K562 (cell line): ENCODE results near the gene TRNT1. TPM values are rescaled to one million over a fixed set of nuclear protein-coding genes. Genes with fewer than 3 reads are reported as not detected.

Experiments used
- ARID2 ChIP-seq: fragments of 450-650 bp; IDR thresholded peaks from 2 replicates; pipeline ENCODE4 v1.6.1; 2017; ENCODE audit warnings: antibody characterized with exemption, mild to moderate bottlenecking
- ATF6 ChIP-seq: sonication (generic); formaldehyde crosslinking; IDR thresholded peaks from 2 replicates; pipeline ENCODE4 v1.4.0; 2020; ENCODE audit warnings: mild to moderate bottlenecking, missing genetic modification reagents
- BCL6 ChIP-seq: fragments of 250-450 bp; sonication (Bioruptor Pico); IDR thresholded peaks from 2 replicates; pipeline ENCODE4 v1.4.0; 2020
- CBFA2T3 ChIP-seq: fragments of 450-650 bp; IDR thresholded peaks from 2 replicates; pipeline ENCODE4 v1.6.1; 2017
- CTBP1 ChIP-seq: fragments of 450-650 bp; IDR thresholded peaks from 2 replicates; pipeline ENCODE4 v1.6.1; 2016; ENCODE audit warnings: borderline replicate concordance
- ERF ChIP-seq: fragments of 450-650 bp; formaldehyde crosslinking; IDR thresholded peaks from 2 replicates; pipeline ENCODE4 v1.4.0; 2020; ENCODE audit warnings: mild to moderate bottlenecking, mixed read lengths
- ETV1 ChIP-seq: fragments of 450-650 bp; conservative IDR thresholded peaks from 2 replicates; pipeline ENCODE4 v1.6.1; 2016; ENCODE audit warnings: missing genetic modification characterization, control low read depth, low read depth, missing compliant biosample characterization
- FOSL1 ChIP-seq: fragments of 200-800 bp; sonication (Bioruptor generic); conservative IDR thresholded peaks from 2 replicates; pipeline ENCODE4 v1.6.1; 2016; ENCODE audit warnings: missing genetic modification characterization, missing compliant biosample characterization
- HDAC8 ChIP-seq: fragments of 450-650 bp; IDR thresholded peaks from 2 replicates; pipeline ENCODE4 v1.6.1; 2016; ENCODE audit warnings: mild to moderate bottlenecking, missing genetic modification characterization, moderate library complexity, missing compliant biosample characterization
- HNRNPLL ChIP-seq: fragments of 200-400 bp; formaldehyde crosslinking; IDR thresholded peaks from 2 replicates; pipeline ENCODE4 v1.6.1; 2017; ENCODE audit warnings: low read length, low read depth, mild to moderate bottlenecking; ENCODE audit not compliant: poor library complexity, severe bottlenecking
- MAFK ChIP-seq: IDR thresholded peaks from 2 replicates; pipeline ENCODE4 v1.6.1; 2011; ENCODE audit warnings: low read length, improper control_type of control experiment
- MYBL2 ChIP-seq, 2 experiments: fragments of 450-650 bp in 1 of 2; sonication (generic) in 1 of 2; formaldehyde crosslinking in 1 of 2; IDR thresholded peaks; 2 replicates each; pipeline versions ENCODE4 v1.6.1 to v1.8.1; 2017 to 2022; ENCODE audit warnings: borderline replicate concordance in 1 of 2, inconsistent platforms in 1 of 2, low read depth in 1 of 2, mild to moderate bottlenecking in 1 of 2, missing genetic modification reagents in 1 of 2, moderate library complexity in 1 of 2
- RBM34 ChIP-seq: fragments of 200-400 bp; formaldehyde crosslinking; IDR thresholded peaks from 2 replicates; pipeline ENCODE4 v1.6.1; 2018; ENCODE audit warnings: low read length, borderline replicate concordance; ENCODE audit not compliant: insufficient read depth
- RBM39 ChIP-seq: fragments of 200-400 bp; formaldehyde crosslinking; optimal IDR thresholded peaks from 2 replicates; pipeline ENCODE3; 2018; ENCODE audit warnings: low read depth, low read length
- SAP30 ChIP-seq: fragments of 200-600 bp; sonication (generic); IDR thresholded peaks from 2 replicates; pipeline ENCODE4 v1.6.1; 2012; ENCODE audit warnings: borderline replicate concordance, low read depth, mild to moderate bottlenecking, moderate library complexity, low read length, control low read depth, inconsistent platforms; ENCODE audit not compliant: insufficient read depth, poor library complexity, severe bottlenecking
- TAF15 ChIP-seq: fragments of 200-400 bp; formaldehyde crosslinking; IDR thresholded peaks from 2 replicates; pipeline ENCODE4 v1.6.1; 2017; ENCODE audit warnings: mild to moderate bottlenecking, low read depth, low read length, moderate library complexity
- TRIM28 ChIP-seq: fragments of 450-650 bp; IDR thresholded peaks from 2 replicates; pipeline ENCODE4 v1.6.1; 2017
- ZBTB12 ChIP-seq: fragments of 250-450 bp; sonication (Bioruptor Pico); IDR thresholded peaks from 2 replicates; pipeline ENCODE4 v1.4.0; 2020
- ZBTB7A ChIP-seq: IDR thresholded peaks from 2 replicates; pipeline ENCODE4 v1.6.1; 2011; ENCODE audit warnings: low read depth, mild to moderate bottlenecking, low read length, moderate library complexity, borderline replicate concordance; ENCODE audit not compliant: control insufficient read depth
- ZNF175 ChIP-seq: fragments of 200-800 bp; sonication (Bioruptor generic); IDR thresholded peaks from 2 replicates; pipeline ENCODE4 v1.6.1; 2016; ENCODE audit warnings: low read depth, mild to moderate bottlenecking, missing genetic modification characterization, missing compliant biosample characterization
- ZNF184 ChIP-seq: sonication (generic); formaldehyde crosslinking; IDR thresholded peaks from 2 replicates; pipeline ENCODE4 v1.5.0; 2020; ENCODE audit warnings: missing genetic modification reagents
- ZSCAN32 ChIP-seq: fragments of 450-650 bp; formaldehyde crosslinking; IDR thresholded peaks from 2 replicates; pipeline ENCODE4 v1.4.0; 2020; ENCODE audit warnings: mild to moderate bottlenecking, moderate library complexity
- polyA plus RNA-seq, 8 experiments: library from polyadenylated mRNA; depleted of rRNA in 4 of 8; stranded (reverse) in 5 of 8; unstranded in 3 of 8; fragments of >200 nt; fragmentation: Nextera tagmentation in 2 of 8; fragmentation: Illumina TruSeq in 1 of 8; extraction: Ambion mirVana in 2 of 8; extraction: Trizol in 1 of 8; gene quantifications; 2 replicates each; pipeline versions ENCODE4 v1.2.1 to v1.2.3, GENCODE V29; 2011 to 2014; ENCODE audit warnings: inconsistent platforms in 1 of 8, missing spikeins in 1 of 8
- total RNA-seq, 7 experiments: library from RNA; depleted of rRNA in 6 of 7; stranded (reverse); fragments of >200 nt in 6 of 7; fragmentation: Illumina TruSeq in 2 of 7; extraction: Trizol in 2 of 7; gene quantifications; 2 replicates each; pipeline versions ENCODE4 v1.2.1 to v1.2.3, GENCODE V29; 2011 to 2021; ENCODE audit warnings: low replicate concordance in 1 of 7
- TF ChIP-seq, protein P1 (sequence below): IDR thresholded peaks from 2 replicates; pipeline ENCODE4 v1.6.1; 2012; ENCODE audit warnings: low read depth, low read length, improper control_type of control experiment, borderline replicate concordance

TRNT1 gene
- total and polyA plus RNA-seq, 9 of the 15 experiments (the other 6 are each of a cell fraction or from before 2014, with no cell fraction given): 38.1 to 58.2 (median 47.4) TPM

DNA sequence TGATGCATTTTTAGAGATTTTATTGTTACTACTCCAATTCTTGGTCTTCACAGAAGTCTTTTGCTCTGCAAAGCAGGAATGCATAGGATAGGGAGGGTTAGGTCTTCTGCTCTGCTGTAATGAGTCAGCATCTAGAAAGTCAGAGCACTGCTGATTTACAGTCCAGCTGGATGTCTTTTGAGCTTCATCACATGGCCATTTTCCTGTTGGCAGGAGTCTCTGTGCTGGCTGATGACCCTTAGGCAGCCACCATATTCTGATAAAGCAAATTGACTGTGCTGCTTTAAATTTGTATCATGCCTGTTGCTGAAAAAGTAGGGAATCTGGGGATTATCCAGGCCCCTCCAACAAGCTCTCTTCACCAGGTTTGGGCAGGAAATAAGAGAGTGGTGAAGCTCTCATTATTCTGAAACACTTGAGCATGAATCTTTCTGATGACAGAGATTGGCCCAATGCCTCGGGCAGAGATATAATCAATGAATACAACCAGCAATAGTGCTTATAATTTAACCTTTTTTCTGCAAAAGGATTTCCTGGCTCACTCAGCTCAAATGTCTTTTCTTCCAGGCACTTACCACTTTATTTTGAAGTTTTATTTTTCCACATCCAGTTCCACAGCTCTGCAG lies 62.5 kb downstream of the TRNT1 start (continued):
- TF ChIP-seq SAP30 (no peak), MYBL2 (IDR thresholded peaks at IDR 0.05; ENCODE audit: low read depth) (no peak), MYBL2 (CRISPR knock-in tag; IDR thresholded peaks at IDR 0.05; ENCODE audit: borderline replicate concordance) (no peak), RBM34 (no peak), ARID2 (no peak), TRIM28 (no peak), CBFA2T3 (peak; percentile 67), ETV1 (tag) (peak; percentile 45), FOSL1 (tag) (peak; percentile 70), HNRNPLL (no peak), RBM39 (no peak), ZBTB7A (no peak), CTBP1 (no peak), ZBTB12 (no peak), ZSCAN32 (CRISPR knock-in tag) (no peak), TAF15 (no peak), MAFK (peak; percentile 86), HDAC8 (tag) (no peak), BCL6 (CRISPR knock-in tag) (no peak), ZNF184 (CRISPR knock-in tag) (no peak), ZNF175 (peak; percentile 37; the same call in 1 of the 2 replicates), ERF (CRISPR knock-in tag) (no peak), ATF6 (CRISPR knock-in tag) (no peak)
- TF ChIP-seq, protein P1, sequence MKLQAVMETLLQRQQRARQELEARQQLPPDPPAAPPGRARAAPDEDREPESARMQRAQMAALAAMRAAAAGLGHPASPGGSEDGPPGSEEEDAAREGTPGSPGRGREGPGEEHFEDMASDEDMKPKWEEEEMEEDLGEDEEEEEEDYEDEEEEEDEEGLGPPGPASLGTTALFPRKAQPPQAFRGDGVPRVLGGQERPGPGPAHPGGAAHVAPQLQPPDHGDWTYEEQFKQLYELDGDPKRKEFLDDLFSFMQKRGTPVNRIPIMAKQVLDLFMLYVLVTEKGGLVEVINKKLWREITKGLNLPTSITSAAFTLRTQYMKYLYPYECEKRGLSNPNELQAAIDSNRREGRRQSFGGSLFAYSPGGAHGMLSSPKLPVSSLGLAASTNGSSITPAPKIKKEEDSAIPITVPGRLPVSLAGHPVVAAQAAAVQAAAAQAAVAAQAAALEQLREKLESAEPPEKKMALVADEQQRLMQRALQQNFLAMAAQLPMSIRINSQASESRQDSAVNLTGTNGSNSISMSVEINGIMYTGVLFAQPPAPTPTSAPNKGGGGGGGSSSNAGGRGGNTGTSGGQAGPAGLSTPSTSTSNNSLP: no peak
